GM12872 (cell line): ENCODE data around the gene TBCD.

Experiments
- CTCF ChIP-seq: IDR thresholded peaks from 3 replicates; pipeline ENCODE4 v1.5.1; 2011; ENCODE audit warnings: low read depth, mild to moderate bottlenecking, low read length, moderate library complexity; ENCODE audit not compliant: insufficient read depth

Gene TBCD

GRCh38 chr17:82972836-82973372 lies 221.0 kb downstream of the TBCD start:
- TF ChIP-seq CTCF: no peak

- TF ChIP-seq CTCF: no peak
Measured at GRCh38 chr17:82973456-82974135, 221.7 kb downstream of the TBCD start.

GRCh38 chr17:82974136-82974952 lies 222.5 kb downstream of the TBCD start:
- no peak for TF ChIP-seq CTCF

GRCh38 chr17:82976982-82977488 lies 225.2 kb downstream of the TBCD start:
- no peak for TF ChIP-seq CTCF

- no peak for TF ChIP-seq CTCF
Measured at GRCh38 chr17:82977606-82978005, 225.7 kb downstream of the TBCD start.

GRCh38 chr17:82978765-82979349 lies 227.0 kb downstream of the TBCD start:
- TF ChIP-seq CTCF: no peak

GRCh38 chr17:82979718-82980117 lies 227.9 kb downstream of the TBCD start:
- no peak for TF ChIP-seq CTCF
